HEK293 (cell line): ENCODE measurements around the gene SPDYE3.
"Not testable (repeated sequence)": the region's sequence is repeated elsewhere in the genome, so short reads cannot be mapped to it uniquely, and the experiment has no call there.

Experiments
- CTCF ChIA-PET: fragments of 350-600 bp; formaldehyde crosslinking; extraction: SDS; loops from one replicate; lab custom pipeline; 2021; ENCODE audit warnings: antibody characterized with exemption; lab: Yijun Ruan, JAX
- POLR2A ChIA-PET: fragments of 300-600 bp; formaldehyde crosslinking; extraction: SDS; loops from one replicate; lab custom pipeline; 2020; ENCODE audit warnings: antibody characterized with exemption, inconsistent platforms; lab: Yijun Ruan, JAX
- H3K27ac ChIP-seq: fragments of 200-500 bp; sonication (Bioruptor generic); 2 replicates; pipeline ENCODE4 v1.5.1; 2014; ENCODE audit warnings: low read depth, low read length, control low read depth, inconsistent platforms; ENCODE audit errors: extremely low read depth
- H3K36me3 ChIP-seq, 2 experiments: fragments of 200-500 bp in 1 of 2; sonication (Bioruptor generic) in 1 of 2; 1 replicate in 1 of 2; 2 replicates in 1 of 2; pipeline ENCODE4 v1.5.1; 2014 to 2017; ENCODE audit warnings: inconsistent platforms in 2 of 2, low read length in 2 of 2; ENCODE audit not compliant: control insufficient read depth in 2 of 2, insufficient read depth in 1 of 2
- H3K4me1 ChIP-seq: fragments of 200-500 bp; sonication (Bioruptor generic); 2 replicates; pipeline ENCODE4 v1.5.1; 2014; ENCODE audit warnings: mild to moderate bottlenecking, low read length, inconsistent platforms; ENCODE audit not compliant: control insufficient read depth, insufficient read depth
- H3K4me3 ChIP-seq: 2 replicates; pipeline ENCODE4 v1.5.1; 2011; ENCODE audit warnings: low read depth, mild to moderate bottlenecking, control low read depth, low read length, moderate library complexity
- H3K9me3 ChIP-seq: fragments of 200-500 bp; sonication (Bioruptor generic); 2 replicates; pipeline ENCODE4 v1.5.1; 2014; ENCODE audit warnings: low read depth, low read length, inconsistent platforms; ENCODE audit not compliant: control insufficient read depth, insufficient read depth
- GLIS1 ChIP-seq: fragments of 450-650 bp; formaldehyde crosslinking; IDR thresholded peaks from 2 replicates; pipeline ENCODE4 v1.5.1; 2016; ENCODE audit warnings: missing biosample characterization, missing genetic modification characterization
- RBAK ChIP-seq: fragments of 450-650 bp; formaldehyde crosslinking; IDR thresholded peaks from 2 replicates; pipeline ENCODE4 v1.5.1; 2016; ENCODE audit warnings: missing biosample characterization, missing genetic modification characterization
- ZBTB17 ChIP-seq: fragments of 450-650 bp; formaldehyde crosslinking; IDR thresholded peaks from 2 replicates; pipeline ENCODE4 v1.5.1; 2016; ENCODE audit warnings: missing biosample characterization, missing genetic modification characterization
- ZBTB8A ChIP-seq: fragments of 450-650 bp; formaldehyde crosslinking; IDR thresholded peaks from 2 replicates; pipeline ENCODE4 v1.5.1; 2016; ENCODE audit warnings: missing biosample characterization, missing genetic modification characterization
- ZEB2 ChIP-seq: fragments of 450-650 bp; formaldehyde crosslinking; IDR thresholded peaks from 2 replicates; pipeline ENCODE4 v1.5.1; 2016; ENCODE audit warnings: missing biosample characterization, missing genetic modification characterization
- ZFP3 ChIP-seq: fragments of 450-650 bp; formaldehyde crosslinking; IDR thresholded peaks from 2 replicates; pipeline ENCODE4 v1.5.1; 2016; ENCODE audit warnings: low read depth, missing biosample characterization, missing genetic modification characterization
- ZFP37 ChIP-seq: fragments of 450-650 bp; formaldehyde crosslinking; IDR thresholded peaks from 2 replicates; pipeline ENCODE4 v1.5.1; 2016; ENCODE audit warnings: missing biosample characterization, missing genetic modification characterization
- ZNF221 ChIP-seq: fragments of 450-650 bp; formaldehyde crosslinking; IDR thresholded peaks from 2 replicates; pipeline ENCODE4 v1.5.1; 2017; ENCODE audit warnings: missing biosample characterization, missing genetic modification characterization, borderline replicate concordance
- ZNF335 ChIP-seq: fragments of 450-650 bp; formaldehyde crosslinking; conservative IDR thresholded peaks from 2 replicates; pipeline ENCODE4 v1.5.1; 2016; ENCODE audit warnings: missing biosample characterization, missing genetic modification characterization
- ZNF341 ChIP-seq: fragments of 450-650 bp; formaldehyde crosslinking; IDR thresholded peaks from 2 replicates; pipeline ENCODE4; 2016; ENCODE audit warnings: low read depth, missing biosample characterization, missing genetic modification characterization
- ZNF561 ChIP-seq: fragments of 450-650 bp; IDR thresholded peaks from 2 replicates; pipeline ENCODE4 v1.5.1; 2018; ENCODE audit warnings: missing biosample characterization, missing genetic modification characterization, borderline replicate concordance
- ZNF654 ChIP-seq: fragments of 450-650 bp; formaldehyde crosslinking; IDR thresholded peaks from 2 replicates; pipeline ENCODE4 v1.5.1; 2016; ENCODE audit warnings: low read depth, missing biosample characterization, missing genetic modification characterization
- TF ChIP-seq, protein P1 (sequence below): fragments of 450-650 bp; formaldehyde crosslinking; IDR thresholded peaks from 2 replicates; pipeline ENCODE4; 2016; ENCODE audit warnings: missing biosample characterization, missing genetic modification characterization
- TF ChIP-seq, protein P2 (sequence below): fragments of 450-650 bp; formaldehyde crosslinking; IDR thresholded peaks from 2 replicates; pipeline ENCODE4 v1.5.1; 2016; ENCODE audit warnings: missing biosample characterization, missing genetic modification characterization
- TF ChIP-seq, protein P3 (sequence below): fragments of 450-650 bp; formaldehyde crosslinking; IDR thresholded peaks from 2 replicates; pipeline ENCODE4 v1.5.1; 2016; ENCODE audit warnings: missing biosample characterization, missing genetic modification characterization
- TF ChIP-seq, protein P4 (sequence below): fragments of 450-650 bp; formaldehyde crosslinking; conservative IDR thresholded peaks from 2 replicates; pipeline ENCODE4 v1.5.1; 2016; ENCODE audit warnings: low read depth, missing biosample characterization, missing genetic modification characterization

Gene SPDYE3

DNA sequence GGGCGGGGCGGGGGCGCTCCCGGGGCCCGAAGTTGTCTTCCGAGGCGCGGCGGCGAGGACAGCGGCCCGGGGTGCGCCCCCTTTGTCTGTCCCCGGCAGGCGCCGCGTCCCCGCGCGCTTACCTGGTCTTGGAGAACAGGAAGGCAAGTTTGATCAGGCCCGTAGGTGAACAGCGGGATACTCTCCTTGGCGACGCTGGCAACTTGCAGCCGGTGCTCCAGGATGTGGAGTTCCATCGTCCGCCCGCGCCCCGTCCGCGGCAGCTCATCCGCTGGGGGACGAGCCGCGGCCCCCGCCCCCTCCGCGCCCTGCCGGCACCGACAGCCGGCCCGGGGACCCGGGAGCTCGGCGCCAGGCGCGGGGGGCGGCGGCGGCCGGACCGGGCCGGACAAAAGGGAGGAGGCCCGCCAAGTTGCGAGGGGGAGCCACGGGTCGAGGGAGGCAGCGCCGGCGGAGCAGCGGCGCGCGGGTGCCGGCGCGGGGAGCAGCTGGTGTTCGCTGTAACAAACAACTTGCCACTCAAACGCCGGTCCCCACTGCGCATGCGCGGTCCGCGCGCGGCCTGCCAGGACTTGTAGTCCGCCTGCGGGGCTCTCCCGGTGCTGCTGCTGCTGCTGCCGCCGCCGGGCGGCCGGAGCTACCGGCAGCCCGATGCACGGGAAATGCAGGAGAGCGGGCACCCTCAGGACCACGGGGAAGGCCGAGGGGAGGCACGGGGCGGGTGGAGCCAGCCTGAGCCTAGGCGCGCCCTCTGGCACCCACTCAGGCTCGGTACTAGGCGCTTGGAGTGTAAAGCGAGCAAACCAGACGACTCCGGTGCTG, 35.6 kb upstream of the SPDYE3 start (continued):
- TF ChIP-seq ZEB2 (tag by site-specific recombination) (peak; percentile 44; the same call in 1 of the 2 replicates), RBAK (tag by site-specific recombination) (no peak), ZNF341 (tag by site-specific recombination) (peak; percentile 61; the same call in 1 of the 2 replicates), ZBTB8A (tag by site-specific recombination) (peak; percentile 56), ZNF654 (tag by site-specific recombination) (no peak), ZNF561 (tag by site-specific recombination) (0 out of 2 replicates have a peak, but pooled peaks have one; percentile 35), ZNF221 (tag by site-specific recombination) (no peak)
- TF ChIP-seq, protein P1, sequence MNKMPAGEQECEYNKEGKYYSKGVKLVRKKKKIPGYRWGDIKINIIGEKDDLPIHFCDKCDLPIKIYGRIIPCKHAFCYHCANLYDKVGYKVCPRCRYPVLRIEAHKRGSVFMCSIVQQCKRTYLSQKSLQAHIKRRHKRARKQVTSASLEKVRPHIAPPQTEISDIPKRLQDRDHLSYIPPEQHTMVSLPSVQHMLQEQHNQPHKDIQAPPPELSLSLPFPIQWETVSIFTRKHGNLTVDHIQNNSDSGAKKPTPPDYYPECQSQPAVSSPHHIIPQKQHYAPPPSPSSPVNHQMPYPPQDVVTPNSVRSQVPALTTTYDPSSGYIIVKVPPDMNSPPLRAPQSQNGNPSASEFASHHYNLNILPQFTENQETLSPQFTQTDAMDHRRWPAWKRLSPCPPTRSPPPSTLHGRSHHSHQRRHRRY = no peak
- TF ChIP-seq, protein P2, sequence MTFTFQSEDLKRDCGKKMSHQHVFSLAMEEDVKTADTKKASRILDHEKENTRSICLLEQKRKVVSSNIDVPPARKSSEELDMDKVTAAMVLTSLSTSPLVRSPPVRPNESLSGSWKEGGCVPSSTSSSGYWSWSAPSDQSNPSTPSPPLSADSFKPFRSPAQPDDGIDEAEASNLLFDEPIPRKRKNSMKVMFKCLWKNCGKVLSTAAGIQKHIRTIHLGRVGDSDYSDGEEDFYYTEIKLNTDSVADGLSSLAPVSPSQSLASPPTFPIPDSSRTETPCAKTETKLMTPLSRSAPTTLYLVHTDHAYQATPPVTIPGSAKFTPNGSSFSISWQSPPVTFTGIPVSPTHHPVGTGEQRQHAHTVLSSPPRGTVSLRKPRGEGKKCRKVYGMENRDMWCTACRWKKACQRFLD (tag by site-specific recombination) = peak; percentile 47; the same call in 1 of the 2 replicates
- TF ChIP-seq, protein P3, sequence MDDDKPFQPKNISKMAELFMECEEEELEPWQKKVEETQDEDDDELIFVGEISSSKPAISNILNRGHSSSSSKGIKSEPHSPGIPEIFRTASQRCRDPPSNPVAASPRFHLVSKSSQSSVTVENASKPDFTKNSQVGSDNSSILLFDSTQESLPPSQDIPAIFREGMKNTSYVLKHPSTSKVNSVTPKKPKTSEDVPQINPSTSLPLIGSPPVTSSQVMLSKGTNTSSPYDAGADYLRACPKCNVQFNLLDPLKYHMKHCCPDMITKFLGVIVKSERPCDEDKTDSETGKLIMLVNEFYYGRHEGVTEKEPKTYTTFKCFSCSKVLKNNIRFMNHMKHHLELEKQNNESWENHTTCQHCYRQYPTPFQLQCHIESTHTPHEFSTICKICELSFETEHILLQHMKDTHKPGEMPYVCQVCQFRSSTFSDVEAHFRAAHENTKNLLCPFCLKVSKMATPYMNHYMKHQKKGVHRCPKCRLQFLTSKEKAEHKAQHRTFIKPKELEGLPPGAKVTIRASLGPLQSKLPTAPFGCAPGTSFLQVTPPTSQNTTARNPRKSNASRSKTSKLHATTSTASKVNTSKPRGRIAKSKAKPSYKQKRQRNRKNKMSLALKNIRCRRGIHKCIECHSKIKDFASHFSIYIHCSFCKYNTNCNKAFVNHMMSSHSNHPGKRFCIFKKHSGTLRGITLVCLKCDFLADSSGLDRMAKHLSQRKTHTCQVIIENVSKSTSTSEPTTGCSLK (tag by site-specific recombination) = no peak
- TF ChIP-seq, protein P4, sequence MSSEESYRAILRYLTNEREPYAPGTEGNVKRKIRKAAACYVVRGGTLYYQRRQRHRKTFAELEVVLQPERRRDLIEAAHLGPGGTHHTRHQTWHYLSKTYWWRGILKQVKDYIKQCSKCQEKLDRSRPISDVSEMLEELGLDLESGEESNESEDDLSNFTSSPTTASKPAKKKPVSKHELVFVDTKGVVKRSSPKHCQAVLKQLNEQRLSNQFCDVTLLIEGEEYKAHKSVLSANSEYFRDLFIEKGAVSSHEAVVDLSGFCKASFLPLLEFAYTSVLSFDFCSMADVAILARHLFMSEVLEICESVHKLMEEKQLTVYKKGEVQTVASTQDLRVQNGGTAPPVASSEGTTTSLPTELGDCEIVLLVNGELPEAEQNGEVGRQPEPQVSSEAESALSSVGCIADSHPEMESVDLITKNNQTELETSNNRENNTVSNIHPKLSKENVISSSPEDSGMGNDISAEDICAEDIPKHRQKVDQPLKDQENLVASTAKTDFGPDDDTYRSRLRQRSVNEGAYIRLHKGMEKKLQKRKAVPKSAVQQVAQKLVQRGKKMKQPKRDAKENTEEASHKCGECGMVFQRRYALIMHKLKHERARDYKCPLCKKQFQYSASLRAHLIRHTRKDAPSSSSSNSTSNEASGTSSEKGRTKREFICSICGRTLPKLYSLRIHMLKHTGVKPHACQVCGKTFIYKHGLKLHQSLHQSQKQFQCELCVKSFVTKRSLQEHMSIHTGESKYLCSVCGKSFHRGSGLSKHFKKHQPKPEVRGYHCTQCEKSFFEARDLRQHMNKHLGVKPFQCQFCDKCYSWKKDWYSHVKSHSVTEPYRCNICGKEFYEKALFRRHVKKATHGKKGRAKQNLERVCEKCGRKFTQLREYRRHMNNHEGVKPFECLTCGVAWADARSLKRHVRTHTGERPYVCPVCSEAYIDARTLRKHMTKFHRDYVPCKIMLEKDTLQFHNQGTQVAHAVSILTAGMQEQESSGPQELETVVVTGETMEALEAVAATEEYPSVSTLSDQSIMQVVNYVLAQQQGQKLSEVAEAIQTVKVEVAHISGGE (tag by site-specific recombination) = peak; percentile 77

DNA sequence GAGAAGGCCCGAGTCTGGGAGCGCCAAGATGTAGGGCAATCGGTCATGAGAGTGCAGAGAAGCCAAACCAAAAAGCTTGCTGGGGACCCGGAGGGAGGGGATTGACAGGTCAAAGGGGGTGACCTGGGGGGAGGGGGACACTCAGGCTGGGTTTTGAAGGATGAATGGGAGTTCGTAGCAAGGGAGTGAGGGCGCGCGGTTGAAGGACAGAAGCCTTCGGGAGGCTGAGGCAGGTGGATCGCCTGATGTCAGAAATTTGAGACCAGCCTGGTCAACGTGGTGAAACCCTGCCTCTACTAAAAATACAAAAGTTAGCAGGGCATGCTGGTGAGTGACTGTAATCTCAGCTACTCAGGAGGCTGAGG, 35.0 kb upstream of the SPDYE3 start:
- H3K4me1 ChIP-seq, H3K9me3 ChIP-seq, H3K36me3 ChIP-seq: not testable (repeated sequence)
- H3K27ac ChIP-seq = peak overlapping the region; percentile 68; the same call in 1 of the 2 replicates
- TF ChIP-seq ZFP37 (tag by site-specific recombination) (peak; percentile 7; the same call in 1 of the 2 replicates), GLIS1 (tag by site-specific recombination) (0 out of 2 replicates have a peak, but pooled peaks have one; percentile 2), ZEB2 (tag by site-specific recombination) (0 out of 2 replicates have a peak, but pooled peaks have one; percentile 2), ZFP3 (tag by site-specific recombination) (peak; percentile 96), ZNF335 (peak; percentile 8; the same call in 1 of the 2 replicates), ZBTB17 (tag by site-specific recombination) (peak; percentile 47; the same call in 1 of the 2 replicates)
- TF ChIP-seq, all 188 proteins: peak for 6; not testable (repeated sequence) for 182
- ChIA-PET CTCF (interaction anchor here (1.1 kb wide), 1 partner anchor 72 kb away, joined by 3 read pairs; no protein-coding TSS in a partner anchor), POLR2A (interaction anchor here (0.9 to 1.0 kb wide), 3 partner anchors 25 to 164 kb away, joined by 3 to 6 read pairs (median 4); partner anchors contain the start of genes LAMTOR4 and PPP1R35)
- H3K4me3 ChIP-seq = peak overlapping the region; percentile 69
